Effector memory CD4-positive, alpha-beta T cell (primary cell): ENCODE measurements around the gene TMEM271.

ENCODE experiments used
- DNase-seq, 3 donors: peaks; one replicate each; pipeline ENCODE4 v3.0.0-alpha.2; 2020
- H3K27ac ChIP-seq: 2 replicates; pipeline ENCODE4 v1.7.0; 2013; ENCODE audit warnings: mild to moderate bottlenecking, low read length, moderate library complexity; ENCODE audit not compliant: insufficient read depth, poor library complexity, severe bottlenecking
- H3K27me3 ChIP-seq: replicated peaks from 2 replicates; pipeline ENCODE4 v1.7.0; 2013; ENCODE audit warnings: mild to moderate bottlenecking, low read length; ENCODE audit not compliant: insufficient read depth, control insufficient read depth, poor library complexity, severe bottlenecking
- H3K36me3 ChIP-seq: 2 replicates; pipeline ENCODE4 v1.7.0; 2013; ENCODE audit warnings: mild to moderate bottlenecking, low read length, moderate library complexity; ENCODE audit not compliant: control insufficient read depth, insufficient read depth
- H3K4me1 ChIP-seq: 2 replicates; pipeline ENCODE4 v1.7.0; 2013; ENCODE audit warnings: low read length, mild to moderate bottlenecking; ENCODE audit not compliant: control insufficient read depth, insufficient read depth, poor library complexity, severe bottlenecking
- H3K4me3 ChIP-seq: 2 replicates; pipeline ENCODE4 v1.7.0; 2013; ENCODE audit warnings: low read length, low read depth, mild to moderate bottlenecking; ENCODE audit not compliant: insufficient read depth, poor library complexity, severe bottlenecking
- H3K9me3 ChIP-seq: 2 replicates; pipeline ENCODE4 v1.7.0; 2013; ENCODE audit warnings: mild to moderate bottlenecking, low read length, moderate library complexity; ENCODE audit not compliant: control insufficient read depth
- total RNA-seq, 3 donors: gene quantifications; one replicate each; lab custom pipeline; 2026; lab: John Stamatoyannopoulos, UW

The TMEM271 gene
- 0 reads per million in 3 donors for total RNA-seq

- no peak for DNase-seq
- H3K27ac ChIP-seq: no peak within 1 kb of the TSS
- no peaks in the 10 kb centered on the region for H3K9me3 ChIP-seq
- no peaks in the 10 kb centered on the region for H3K36me3 ChIP-seq
- peaks cover 9% of the 10 kb centered on the region for H3K4me1 ChIP-seq
- H3K4me3 ChIP-seq: no peak within 1 kb of the TSS
- H3K27me3 ChIP-seq: peaks cover 10% of the 10 kb centered on the region
Observed at GRCh38 chr4:576245-576821, at the start of gene TMEM271. TSS of gene TMEM271 (minus strand) at chr4:576295. CDS start at chr4:576062, 233 bp downstream.

- no peaks in the 10 kb centered on the region for H3K27me3 ChIP-seq
- no peaks in the 10 kb centered on the region for H3K36me3 ChIP-seq
- no peak overlapping the region for H3K27ac ChIP-seq
- H3K4me1 ChIP-seq: no peaks in the 10 kb centered on the region
- no peak overlapping the region for H3K4me3 ChIP-seq
- no peaks in the 10 kb centered on the region for H3K9me3 ChIP-seq
- DNase-seq: no peak
Observed at GRCh38 chr4:625631-626161, 49.6 kb upstream of the TMEM271 start.

- Histone ChIP-seq H3K27ac (no peak within 1 kb of the TSS), H3K4me1 (no peaks in the 10 kb centered on the region), H3K27me3 (no peaks in the 10 kb centered on the region), H3K4me3 (no peak within 1 kb of the TSS), H3K9me3 (no peaks in the 10 kb centered on the region), H3K36me3 (no peaks in the 10 kb centered on the region)
- DNase-seq: no peak
Observed at GRCh38 chr4:624705-625590, 48.9 kb upstream of the TMEM271 start, which contains the start of gene PDE6B. TSS of gene PDE6B (plus strand) at chr4:625573. CDS start at chr4:625627, 54 bp downstream.

GRCh38 chr4:623914-624566 lies 47.9 kb upstream of the TMEM271 start:
- no peak for DNase-seq
- Histone ChIP-seq H3K27ac (no peak overlapping the region), H3K27me3 (no peaks in the 10 kb centered on the region), H3K36me3 (no peaks in the 10 kb centered on the region), H3K4me3 (no peak overlapping the region), H3K4me1 (no peaks in the 10 kb centered on the region), H3K9me3 (no peaks in the 10 kb centered on the region)

- Histone ChIP-seq H3K4me1 (no peaks in the 10 kb centered on the region), H3K27ac (no peak overlapping the region), H3K4me3 (no peak overlapping the region), H3K27me3 (no peaks in the 10 kb centered on the region), H3K9me3 (no peaks in the 10 kb centered on the region), H3K36me3 (no peaks in the 10 kb centered on the region)
- no peak for DNase-seq
Observed at GRCh38 chr4:622996-623913, 47.2 kb upstream of the TMEM271 start.

- Histone ChIP-seq H3K27ac (no peak overlapping the region), H3K4me3 (no peak overlapping the region), H3K27me3 (peaks cover 3% of the 10 kb centered on the region), H3K9me3 (no peaks in the 10 kb centered on the region), H3K36me3 (no peaks in the 10 kb centered on the region), H3K4me1 (no peaks in the 10 kb centered on the region)
- no peak for DNase-seq
Observed at GRCh38 chr4:622071-622995, 46.2 kb upstream of the TMEM271 start.

- H3K9me3 ChIP-seq: no peaks in the 10 kb centered on the region
- no peaks in the 10 kb centered on the region for H3K36me3 ChIP-seq
- H3K27me3 ChIP-seq: peaks cover 3% of the 10 kb centered on the region
- DNase-seq: no peak
- no peaks in the 10 kb centered on the region for H3K4me1 ChIP-seq
- H3K4me3 ChIP-seq: no peak overlapping the region
- H3K27ac ChIP-seq: no peak overlapping the region
Observed at GRCh38 chr4:621296-622070, 45.4 kb upstream of the TMEM271 start.

GRCh38 chr4:620851-621261 lies 44.8 kb upstream of the TMEM271 start:
- Histone ChIP-seq H3K27ac (no peak overlapping the region), H3K36me3 (no peaks in the 10 kb centered on the region), H3K9me3 (no peaks in the 10 kb centered on the region), H3K4me3 (no peak overlapping the region), H3K4me1 (no peaks in the 10 kb centered on the region), H3K27me3 (peaks cover 3% of the 10 kb centered on the region)
- no peak for DNase-seq
